H9 (cell line): ENCODE data around the gene ADO. TPM values are rescaled to one million over a fixed set of nuclear protein-coding genes. Genes with fewer than 3 reads are reported as not detected.

ENCODE experiments used
- DNase-seq: peaks from one replicate; pipeline ENCODE4 v3.0.0-alpha.2; 2017
- H2AFZ ChIP-seq: one replicate; pipeline ENCODE4 v1.6.1; 2013; ENCODE audit warnings: mild to moderate bottlenecking, low read length, control low read depth, moderate library complexity
- H2AK5ac ChIP-seq: 2 replicates; pipeline ENCODE4 v1.6.1; 2013; ENCODE audit warnings: low read length, control low read depth, mixed read lengths; ENCODE audit not compliant: insufficient read length
- H2BK120ac ChIP-seq: one replicate; pipeline ENCODE4 v1.6.1; 2013; ENCODE audit warnings: low read depth, mild to moderate bottlenecking, low read length, control low read depth, inconsistent platforms; ENCODE audit not compliant: poor library complexity, severe bottlenecking
- H2BK12ac ChIP-seq: 2 replicates; pipeline ENCODE4 v1.6.1; 2013; ENCODE audit warnings: low read length, control low read depth, mixed read lengths, low read depth; ENCODE audit not compliant: insufficient read length
- H2BK15ac ChIP-seq: 2 replicates; pipeline ENCODE4 v1.6.1; 2013; ENCODE audit warnings: low read depth, low read length, control low read depth
- H2BK20ac ChIP-seq: one replicate; pipeline ENCODE4 v1.6.1; 2013; ENCODE audit warnings: low read depth, mild to moderate bottlenecking, low read length, control low read depth, inconsistent platforms; ENCODE audit not compliant: poor library complexity, severe bottlenecking
- H2BK5ac ChIP-seq: 2 replicates; pipeline ENCODE4 v1.6.1; 2013; ENCODE audit warnings: low read length, control low read depth, mixed read lengths; ENCODE audit not compliant: insufficient read length
- H3K14ac ChIP-seq: 2 replicates; pipeline ENCODE4 v1.6.1; 2013; ENCODE audit warnings: low read length, control low read depth; ENCODE audit not compliant: insufficient read depth
- H3K18ac ChIP-seq: 2 replicates; pipeline ENCODE4 v1.6.1; 2013; ENCODE audit warnings: low read depth, mild to moderate bottlenecking, mixed read lengths, low read length, control low read depth; ENCODE audit not compliant: insufficient read length
- H3K23ac ChIP-seq: 2 replicates; pipeline ENCODE4 v1.6.1; 2013; ENCODE audit warnings: low read length, control low read depth, mixed read lengths, low read depth; ENCODE audit not compliant: insufficient read length
- H3K23me2 ChIP-seq: 2 replicates; pipeline ENCODE4 v1.6.1; 2013; ENCODE audit warnings: low read depth, mild to moderate bottlenecking, mixed read lengths, low read length, control low read depth; ENCODE audit not compliant: insufficient read length, poor library complexity, severe bottlenecking
- H3K27ac ChIP-seq: 2 replicates; pipeline ENCODE4 v1.5.1; 2013; ENCODE audit warnings: low read length, control low read depth, mixed read lengths, low read depth; ENCODE audit not compliant: insufficient read length
- H3K27me3 ChIP-seq: 2 replicates; pipeline ENCODE4 v1.6.1; 2013; ENCODE audit warnings: low read length, control low read depth, inconsistent platforms; ENCODE audit not compliant: insufficient read depth
- H3K4ac ChIP-seq: 2 replicates; pipeline ENCODE4 v1.6.1; 2013; ENCODE audit warnings: low read depth, mild to moderate bottlenecking, control low read depth, inconsistent platforms, low read length, moderate library complexity
- H3K4me1 ChIP-seq: 2 replicates; pipeline ENCODE4 v1.6.1; 2013; ENCODE audit warnings: low read length, control low read depth, inconsistent platforms; ENCODE audit not compliant: insufficient read depth
- H3K4me2 ChIP-seq: 2 replicates; pipeline ENCODE4 v1.6.1; 2013; ENCODE audit warnings: low read length, control low read depth, mixed read lengths; ENCODE audit not compliant: insufficient read length, insufficient read depth
- H3K56ac ChIP-seq: 2 replicates; pipeline ENCODE4 v1.6.1; 2013; ENCODE audit warnings: low read depth, mild to moderate bottlenecking, mixed read lengths, low read length, control low read depth; ENCODE audit not compliant: insufficient read length
- H3K79me1 ChIP-seq: 2 replicates; pipeline ENCODE4 v1.6.1; 2013; ENCODE audit warnings: low read depth, mild to moderate bottlenecking, moderate library complexity, low read length, control low read depth, inconsistent platforms; ENCODE audit not compliant: insufficient read depth, poor library complexity, severe bottlenecking
- H3K79me2 ChIP-seq: 2 replicates; pipeline ENCODE4 v1.6.1; 2013; ENCODE audit warnings: low read length, control low read depth, inconsistent platforms; ENCODE audit not compliant: insufficient read depth
- H3K9ac ChIP-seq: 2 replicates; pipeline ENCODE4 v1.6.1; 2013; ENCODE audit warnings: low read length, control low read depth, mixed read lengths; ENCODE audit not compliant: insufficient read length; ENCODE audit errors: extremely low read depth
- H3K9me3 ChIP-seq: one replicate; pipeline ENCODE4 v1.6.1; 2013; ENCODE audit warnings: low read depth, low read length, inconsistent platforms; ENCODE audit not compliant: control insufficient read depth
- H3T11ph ChIP-seq: one replicate; pipeline ENCODE4 v1.6.1; 2013; ENCODE audit warnings: mild to moderate bottlenecking, low read length, control low read depth, inconsistent platforms
- H4K20me1 ChIP-seq: one replicate; pipeline ENCODE4 v1.6.1; 2013; ENCODE audit not compliant: control insufficient read depth, insufficient read length, insufficient read depth
- H4K5ac ChIP-seq: 2 replicates; pipeline ENCODE4 v1.6.1; 2013; ENCODE audit warnings: low read depth, mild to moderate bottlenecking, mixed read lengths, low read length, control low read depth; ENCODE audit not compliant: insufficient read length
- H4K8ac ChIP-seq: replicated peaks from 2 replicates; pipeline ENCODE4 v1.6.1; 2013; ENCODE audit warnings: low read length, control low read depth, mixed read lengths, low read depth; ENCODE audit not compliant: insufficient read length
- H4K91ac ChIP-seq: 2 replicates; pipeline ENCODE4 v1.6.1; 2013; ENCODE audit warnings: low read depth, mild to moderate bottlenecking, moderate library complexity, mixed read lengths, low read length, control low read depth; ENCODE audit not compliant: insufficient read length
- H3K27ac Mint-ChIP-seq, 3 experiments: 2 replicates in 2 of 3; 3 replicates in 1 of 3; pipeline ENCODE4 v1.8.0; 2020 to 2021; ENCODE audit warnings: mixed read lengths in 3 of 3, mild to moderate bottlenecking in 1 of 3, moderate library complexity in 1 of 3
- H3K27me3 Mint-ChIP-seq: 2 replicates; pipeline ENCODE4 v1.8.0; 2021; ENCODE audit warnings: low read depth, mild to moderate bottlenecking, moderate library complexity, mixed read lengths
- H3K36me3 Mint-ChIP-seq, 3 experiments: 2 replicates in 2 of 3; 3 replicates in 1 of 3; pipeline ENCODE4 v1.8.0; 2020 to 2021; ENCODE audit warnings: low read depth in 3 of 3, mixed read lengths in 3 of 3; ENCODE audit not compliant: insufficient read depth in 1 of 3
- H3K4me1 Mint-ChIP-seq, 2 experiments: 2 replicates each; pipeline ENCODE4 v1.8.0; 2020; ENCODE audit warnings: mixed read lengths in 2 of 2
- H3K4me3 Mint-ChIP-seq, 2 experiments: 2 replicates in 1 of 2; 3 replicates in 1 of 2; pipeline ENCODE4 v1.8.0; 2020 to 2021; ENCODE audit warnings: mild to moderate bottlenecking in 2 of 2, mixed read lengths in 2 of 2, moderate library complexity in 1 of 2
- H3K9me3 Mint-ChIP-seq, 2 experiments: 2 replicates in 1 of 2; 3 replicates in 1 of 2; pipeline ENCODE4 v1.8.0; 2020; ENCODE audit warnings: mild to moderate bottlenecking in 2 of 2, mixed read lengths in 2 of 2, moderate library complexity in 1 of 2
- CTCF ChIP-seq: fragments of 200-600 bp; sonication (generic); conservative IDR thresholded peaks from 3 replicates; pipeline ENCODE4 v1.8.0; 2021; ENCODE audit warnings: antibody characterized with exemption, mild to moderate bottlenecking
- WGBS: extraction: QIAGEN DNeasy Blood & Tissue Kit; methylation state at CpG from one replicate; pipeline ENCODE4 v1.1.7; 2013; ENCODE audit warnings: missing lambda C conversion rate, low lambda C conversion rate, mixed read lengths; ENCODE audit not compliant: insufficient read length; ENCODE audit errors: extremely low coverage; 5-methylcytosine and 5-hydroxymethylcytosine counted together
- total RNA-seq: library from RNA; stranded (reverse); gene quantifications from 2 replicates; pipeline ENCODE4 v1.2.1, GENCODE V29; 2021

Gene ADO
- total RNA-seq, 1 experiment from 2014 or later = 31.6 TPM

DNA sequence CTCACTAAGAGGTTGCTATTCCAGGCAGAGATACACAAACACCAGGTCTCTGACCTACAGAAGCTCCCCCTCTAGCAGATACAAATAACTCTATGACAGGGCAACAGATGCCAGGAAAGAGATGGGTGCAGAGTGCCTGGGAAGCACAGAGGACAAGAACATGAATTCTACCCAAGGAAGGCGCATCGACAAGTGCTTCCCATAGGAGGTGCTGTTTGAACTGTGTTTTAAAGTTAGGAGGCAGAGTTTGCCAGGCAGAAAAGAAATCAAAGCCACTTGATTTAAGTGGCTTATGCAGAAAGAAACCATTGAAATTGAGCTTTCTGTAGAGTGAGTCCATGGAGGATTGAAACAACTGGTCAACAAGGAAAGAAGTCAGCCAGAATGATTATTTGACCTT, 46.9 kb downstream of the ADO start:
- H2AK5ac ChIP-seq = no peak overlapping the region
- Mint-ChIP-seq H3K4me1 (no peaks in the 10 kb centered on the region), H3K4me3 (no peak overlapping the region), H3K36me3 (no peaks in the 10 kb centered on the region), H3K27me3 (no peaks in the 10 kb centered on the region), H3K27ac (no peak overlapping the region), H3K9me3 (peaks cover 0 to 2% of the 10 kb centered on the region in 2 experiments; a peak in 2 of 5 replicates)
- H3K79me2 ChIP-seq = no peaks in the 10 kb centered on the region
- DNase-seq = peak; percentile 52
- no peak overlapping the region for H3K4me2 ChIP-seq
- H3K79me1 ChIP-seq = no peaks in the 10 kb centered on the region
- no peaks in the 10 kb centered on the region for H3K4me1 ChIP-seq
- no peaks in the 10 kb centered on the region for H3K23me2 ChIP-seq
- H3K18ac ChIP-seq = no peak overlapping the region
- no peak overlapping the region for H2BK15ac ChIP-seq
- no peak overlapping the region for H3K4ac ChIP-seq
- no peak overlapping the region for H3K14ac ChIP-seq
- H3T11ph ChIP-seq = no peak overlapping the region
- H2BK12ac ChIP-seq = no peak overlapping the region
- no peak overlapping the region for H2BK120ac ChIP-seq
- H3K56ac ChIP-seq = no peak overlapping the region
- H3K27me3 ChIP-seq = no peaks in the 10 kb centered on the region
- no peaks in the 10 kb centered on the region for H4K20me1 ChIP-seq
- no peak overlapping the region for H4K8ac ChIP-seq
- no peak overlapping the region for H3K23ac ChIP-seq
- no peak overlapping the region for H4K5ac ChIP-seq
- H4K91ac ChIP-seq = no peak overlapping the region
- no peak overlapping the region for H3K27ac ChIP-seq
- no peak overlapping the region for H2BK20ac ChIP-seq
- peak; percentile 75 for TF ChIP-seq CTCF
- no peak overlapping the region for H3K9ac ChIP-seq
- no peak overlapping the region for H2BK5ac ChIP-seq
- no peaks in the 10 kb centered on the region for H3K9me3 ChIP-seq
- no CpG with 5 or more reads among the region's 2 CpGs for WGBS
- no peak overlapping the region for H2AFZ ChIP-seq
